SU-DHL-6 (cell line): ENCODE data around the gene MAML3.

Experiments
- EZH2phosphoT487 ChIP-seq: fragments of 200-600 bp; sonication (generic), shearing (Covaris generic); conservative IDR thresholded peaks from 2 replicates; pipeline ENCODE4 v1.6.1; 2018; ENCODE audit warnings: mild to moderate bottlenecking, antibody characterized with exemption, low read length, moderate library complexity, mixed read lengths
- TF ChIP-seq, protein P1 (sequence below): fragments of 200-600 bp; sonication (generic); IDR thresholded peaks from one replicate; pipeline ENCODE4 v1.5.1; 2017; ENCODE audit warnings: antibody characterized with exemption, mild to moderate bottlenecking, low read length, moderate library complexity; ENCODE audit not compliant: insufficient read depth, poor library complexity, severe bottlenecking

DNA sequence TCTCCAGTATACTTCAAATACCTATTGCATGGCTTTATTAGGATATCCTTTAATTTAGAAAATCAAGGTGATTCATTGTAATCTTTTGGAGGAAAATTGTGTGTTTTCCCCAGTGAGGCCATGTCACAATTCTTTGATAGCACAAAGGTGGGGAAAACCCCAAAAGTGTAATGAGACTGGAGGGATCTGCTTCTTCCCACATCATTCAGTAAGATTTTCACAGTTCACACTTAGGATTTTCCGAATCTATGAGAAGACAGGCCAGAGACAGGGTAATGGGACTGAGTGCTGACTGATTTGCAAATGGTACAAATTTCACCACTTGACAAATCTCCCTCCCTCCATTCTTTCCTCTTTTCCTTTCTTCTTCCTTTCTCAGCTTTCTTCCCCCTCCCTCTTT is 307.2 kb downstream of the MAML3 start:
- TF ChIP-seq, protein P1, sequence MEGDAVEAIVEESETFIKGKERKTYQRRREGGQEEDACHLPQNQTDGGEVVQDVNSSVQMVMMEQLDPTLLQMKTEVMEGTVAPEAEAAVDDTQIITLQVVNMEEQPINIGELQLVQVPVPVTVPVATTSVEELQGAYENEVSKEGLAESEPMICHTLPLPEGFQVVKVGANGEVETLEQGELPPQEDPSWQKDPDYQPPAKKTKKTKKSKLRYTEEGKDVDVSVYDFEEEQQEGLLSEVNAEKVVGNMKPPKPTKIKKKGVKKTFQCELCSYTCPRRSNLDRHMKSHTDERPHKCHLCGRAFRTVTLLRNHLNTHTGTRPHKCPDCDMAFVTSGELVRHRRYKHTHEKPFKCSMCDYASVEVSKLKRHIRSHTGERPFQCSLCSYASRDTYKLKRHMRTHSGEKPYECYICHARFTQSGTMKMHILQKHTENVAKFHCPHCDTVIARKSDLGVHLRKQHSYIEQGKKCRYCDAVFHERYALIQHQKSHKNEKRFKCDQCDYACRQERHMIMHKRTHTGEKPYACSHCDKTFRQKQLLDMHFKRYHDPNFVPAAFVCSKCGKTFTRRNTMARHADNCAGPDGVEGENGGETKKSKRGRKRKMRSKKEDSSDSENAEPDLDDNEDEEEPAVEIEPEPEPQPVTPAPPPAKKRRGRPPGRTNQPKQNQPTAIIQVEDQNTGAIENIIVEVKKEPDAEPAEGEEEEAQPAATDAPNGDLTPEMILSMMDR, result no peak
- TF ChIP-seq EZH2phosphoT487, result no peak
